ELF-1 (cell line): ENCODE measurements around the gene HNRNPC.
"Not testable (repeated sequence)": the region's sequence is repeated elsewhere in the genome, so short reads cannot be mapped to it uniquely, and the experiment has no call there.

ENCODE experiments used
- DNase-seq: peaks from one replicate; pipeline ENCODE4 v3.0.0-alpha.2; 2016; ENCODE audit warnings: low read depth, low spot score

HNRNPC gene

DNA sequence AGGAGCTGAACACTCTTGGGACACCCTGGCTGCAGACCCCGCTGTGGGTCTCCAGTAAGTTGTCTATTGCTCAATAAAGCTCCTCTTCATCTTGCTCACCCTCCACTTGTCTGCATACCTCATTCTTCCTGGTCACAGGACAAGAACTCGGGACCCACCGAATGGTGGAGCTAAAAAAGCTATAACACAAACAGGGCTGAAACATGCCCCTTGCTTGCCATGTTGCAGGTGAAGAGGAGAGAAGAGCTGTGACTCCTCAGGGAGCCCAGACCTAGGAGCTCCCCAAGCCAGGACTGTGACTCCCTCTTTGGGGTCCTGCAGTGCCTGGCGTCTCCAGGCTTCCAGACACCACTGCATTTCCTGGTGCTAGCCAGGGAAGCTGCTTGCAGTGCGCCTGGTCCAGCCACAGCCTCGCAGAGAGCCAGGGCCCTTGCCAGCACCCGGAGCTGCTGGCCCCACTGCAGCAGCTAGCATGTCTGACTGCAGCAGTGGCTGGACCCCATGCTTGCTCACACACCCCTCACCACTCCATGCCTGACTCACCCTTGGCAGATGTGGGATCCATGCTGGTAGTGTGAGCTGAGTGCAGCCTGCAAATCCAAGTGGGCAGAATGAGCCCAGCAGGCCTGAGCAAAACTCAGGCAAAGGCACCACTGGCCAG is 76.2 kb downstream of the HNRNPC start:
- DNase-seq: peak; percentile 3

DNA sequence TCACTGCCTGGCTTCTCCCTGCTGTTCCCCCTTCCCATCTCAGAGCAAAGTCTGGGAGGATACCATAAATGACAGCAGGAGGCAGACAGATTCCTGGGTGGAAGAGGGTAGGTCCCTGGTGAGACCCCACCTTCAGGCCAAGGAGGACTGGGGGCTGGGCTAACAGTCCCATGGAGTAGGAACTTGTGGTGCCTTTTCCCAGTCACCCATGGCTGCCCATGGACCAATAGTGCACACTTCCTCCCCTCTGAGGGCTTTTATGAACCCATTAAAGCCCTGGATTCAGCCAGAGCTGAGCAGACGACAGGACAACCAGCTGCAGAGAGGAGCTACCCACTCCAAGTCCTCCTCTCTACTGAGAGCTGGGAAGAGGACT is 76.8 kb downstream of the HNRNPC start:
- peak; percentile 4 for DNase-seq

DNA sequence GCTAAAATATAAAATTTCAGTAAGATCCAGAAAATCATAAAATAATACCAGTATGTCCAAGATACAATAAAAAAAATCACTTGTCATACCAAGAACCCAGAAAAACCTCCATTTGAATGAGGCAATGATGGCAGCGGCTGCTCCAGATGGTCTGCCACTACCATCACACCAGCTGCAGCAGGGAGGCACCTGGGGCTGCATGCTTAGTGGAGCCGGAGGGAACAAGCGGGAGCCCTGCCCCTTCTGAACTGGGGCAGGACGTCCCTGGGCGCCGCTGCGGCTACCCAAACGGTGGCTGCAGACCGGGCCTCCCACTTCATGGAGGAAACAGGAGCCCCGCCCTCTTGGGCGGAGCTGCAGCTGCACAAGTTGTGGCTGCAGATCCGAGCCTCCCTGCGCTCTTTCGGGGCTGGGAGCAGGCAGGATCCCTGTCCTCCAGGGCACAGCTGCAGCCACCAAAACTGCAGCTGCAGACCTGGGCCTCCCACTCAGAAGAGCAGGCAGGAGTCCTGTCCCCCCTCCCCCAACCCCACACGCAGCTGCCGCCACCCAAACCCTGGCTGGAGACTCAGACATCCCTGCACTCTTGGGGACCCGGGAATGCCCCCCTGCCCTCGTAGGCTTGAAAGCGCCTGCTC is 77.3 kb downstream of the HNRNPC start:
- DNase-seq: peak; percentile 93

DNA sequence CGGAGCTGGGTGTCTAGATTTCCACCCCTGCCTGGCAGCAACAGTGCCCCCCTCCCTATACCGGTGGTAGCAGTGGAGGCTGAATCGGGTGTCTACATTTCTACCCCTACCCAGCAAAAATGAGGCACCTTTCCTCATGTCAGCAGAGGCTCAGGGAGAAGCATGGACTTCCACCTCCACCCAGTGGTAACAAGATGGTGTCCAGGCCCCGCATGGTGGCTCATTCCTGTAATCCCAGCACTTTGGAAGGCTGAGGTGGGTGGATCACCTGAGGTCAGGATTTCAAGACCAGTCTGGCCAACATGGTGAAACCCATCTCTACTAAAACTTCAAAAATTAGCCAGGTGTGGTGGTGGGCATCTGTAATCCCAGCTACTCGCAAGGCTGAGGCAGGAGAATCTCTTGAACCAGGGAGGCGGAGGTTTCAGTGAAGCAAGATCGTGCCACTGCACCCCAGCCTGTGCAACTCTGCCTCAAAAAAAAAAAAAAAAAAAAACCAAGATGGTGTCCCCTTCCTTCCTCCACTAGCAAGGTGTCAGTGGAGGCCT is 77.9 kb downstream of the HNRNPC start:
- no peak for DNase-seq

DNA sequence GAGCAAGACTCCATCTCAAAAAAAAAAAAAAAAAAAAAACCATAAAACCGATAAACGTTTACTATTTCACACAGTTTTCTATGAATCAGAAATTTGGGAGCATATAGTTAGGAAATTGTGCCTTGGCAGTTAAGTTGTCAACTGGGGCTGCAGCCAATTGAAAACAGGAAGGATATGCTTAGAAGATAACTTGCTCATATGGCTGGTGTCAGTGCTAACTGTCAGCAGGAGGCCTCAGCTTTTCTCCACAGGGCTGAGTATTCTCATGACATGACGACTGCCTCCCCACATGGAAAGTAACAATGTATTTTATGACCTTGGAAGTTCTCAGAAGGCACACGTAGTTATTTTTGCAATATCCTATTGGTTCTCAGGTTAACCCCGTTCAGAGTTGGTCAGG is 83.8 kb downstream of the HNRNPC start:
- DNase-seq: no peak

DNA sequence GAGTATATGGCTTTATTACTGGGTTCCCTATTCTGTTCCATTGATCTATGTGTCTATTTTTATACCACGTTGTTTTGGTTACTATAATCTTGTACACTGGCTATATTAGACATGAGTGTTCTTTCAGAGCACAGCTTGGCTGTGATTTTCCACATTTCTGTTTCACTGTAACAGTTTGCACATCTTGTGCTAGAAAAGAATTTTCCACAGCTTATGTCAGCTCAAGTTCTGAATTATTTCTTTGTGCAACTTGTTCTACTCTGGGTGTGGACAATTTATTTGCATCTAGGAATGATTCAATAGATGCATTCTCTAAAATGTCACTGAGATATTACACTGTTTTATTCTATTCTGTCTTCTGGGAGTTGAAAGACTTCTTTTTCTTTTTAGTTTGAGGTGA is 85.0 kb downstream of the HNRNPC start:
- no peak for DNase-seq

DNA sequence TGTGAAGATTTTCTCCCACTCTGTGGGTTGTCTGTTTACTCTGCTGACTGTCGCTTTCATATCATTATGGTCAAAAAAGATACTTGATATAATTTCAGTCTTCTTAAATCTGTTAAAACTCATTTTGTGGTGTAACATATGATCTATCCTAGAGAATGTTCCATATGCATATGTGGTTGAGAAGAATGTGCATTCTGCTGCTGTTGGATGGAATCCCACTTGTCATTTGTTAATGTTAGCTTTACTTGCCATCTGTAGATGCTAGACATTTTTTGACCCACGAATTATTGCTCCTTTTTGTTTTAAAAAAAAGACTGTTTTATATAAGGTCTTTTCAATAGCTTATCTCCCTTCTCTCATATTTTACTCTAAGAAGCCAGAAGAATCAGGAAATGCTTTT is 87.1 kb downstream of the HNRNPC start:
- no peak for DNase-seq

DNA sequence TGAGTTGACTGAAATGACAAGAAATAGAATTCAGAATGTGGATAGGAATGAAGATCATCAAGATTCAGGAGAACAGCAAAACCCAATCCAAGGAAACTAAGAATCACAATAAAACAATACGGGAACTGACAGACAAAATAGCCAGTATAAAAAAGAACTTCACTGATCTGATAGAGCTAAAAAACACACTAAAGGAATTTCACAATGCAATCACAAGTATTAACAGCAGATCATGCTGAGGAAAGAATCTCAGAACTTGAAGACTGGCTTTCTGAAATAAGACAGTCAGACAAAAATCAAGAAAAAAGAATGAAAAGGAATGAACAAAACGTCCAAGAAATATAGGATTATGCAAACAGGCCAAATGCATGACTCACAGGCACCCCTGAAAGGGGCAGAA is 98.1 kb downstream of the HNRNPC start:
- no peak for DNase-seq

DNA sequence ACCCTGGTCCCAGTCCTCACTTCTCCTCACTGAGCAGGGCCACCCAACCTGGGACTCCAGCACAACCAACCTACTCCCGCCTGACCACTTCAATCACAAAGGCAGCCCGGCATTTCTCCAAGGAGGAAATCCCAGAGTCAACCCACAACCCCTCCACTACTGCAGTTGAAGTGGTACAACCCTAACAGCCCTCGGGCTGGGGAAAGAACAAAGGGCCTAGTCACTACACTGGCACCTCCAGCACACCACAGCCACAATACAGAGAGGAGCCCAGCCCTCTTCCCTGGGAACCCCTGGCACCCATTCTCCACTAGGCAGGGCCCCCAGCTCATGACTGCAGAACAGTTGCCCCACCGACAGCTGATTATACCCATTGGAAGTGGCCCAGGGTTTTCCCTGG is 99.7 kb downstream of the HNRNPC start:
- no peak for DNase-seq

DNA sequence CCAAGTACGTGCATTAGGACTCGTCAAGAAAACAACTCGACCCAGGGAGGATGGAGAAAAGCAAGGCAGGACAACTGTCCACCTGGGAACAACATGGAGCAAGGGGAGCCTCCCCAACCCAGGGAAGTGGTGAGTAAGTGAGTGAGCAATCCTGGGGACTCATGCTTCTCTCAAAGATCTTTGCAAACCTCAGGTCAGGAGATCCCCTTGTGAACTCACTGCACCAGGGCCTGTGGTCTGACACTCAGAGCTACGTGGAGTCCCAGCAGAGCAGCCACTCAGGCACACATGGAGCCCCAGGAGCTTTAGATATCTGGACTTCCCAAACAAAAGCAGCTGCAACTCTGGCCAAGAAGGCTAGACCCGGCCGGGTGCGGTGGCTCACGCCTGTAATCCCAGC is 101.2 kb downstream of the HNRNPC start:
- no peak for DNase-seq

DNA sequence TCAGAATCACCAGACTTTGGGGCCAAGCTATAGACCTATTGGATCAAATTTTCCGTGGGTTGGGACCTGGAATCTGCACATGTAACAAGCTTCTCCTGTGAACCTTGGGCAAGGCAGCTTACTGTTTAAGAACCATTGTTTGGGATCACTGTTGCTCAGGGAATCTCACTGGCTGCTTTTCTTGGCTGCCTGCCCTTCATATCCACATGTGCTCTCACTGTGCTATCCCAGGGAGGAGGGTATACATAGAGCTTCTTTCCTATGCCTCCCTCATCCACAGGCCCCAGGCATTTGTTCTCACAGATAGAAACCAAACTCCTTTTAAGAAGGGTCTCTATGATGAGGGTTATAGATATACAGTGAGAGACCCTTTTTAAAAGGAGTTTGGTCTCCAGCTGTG is 103.6 kb downstream of the HNRNPC start:
- not testable (repeated sequence) for DNase-seq

DNA sequence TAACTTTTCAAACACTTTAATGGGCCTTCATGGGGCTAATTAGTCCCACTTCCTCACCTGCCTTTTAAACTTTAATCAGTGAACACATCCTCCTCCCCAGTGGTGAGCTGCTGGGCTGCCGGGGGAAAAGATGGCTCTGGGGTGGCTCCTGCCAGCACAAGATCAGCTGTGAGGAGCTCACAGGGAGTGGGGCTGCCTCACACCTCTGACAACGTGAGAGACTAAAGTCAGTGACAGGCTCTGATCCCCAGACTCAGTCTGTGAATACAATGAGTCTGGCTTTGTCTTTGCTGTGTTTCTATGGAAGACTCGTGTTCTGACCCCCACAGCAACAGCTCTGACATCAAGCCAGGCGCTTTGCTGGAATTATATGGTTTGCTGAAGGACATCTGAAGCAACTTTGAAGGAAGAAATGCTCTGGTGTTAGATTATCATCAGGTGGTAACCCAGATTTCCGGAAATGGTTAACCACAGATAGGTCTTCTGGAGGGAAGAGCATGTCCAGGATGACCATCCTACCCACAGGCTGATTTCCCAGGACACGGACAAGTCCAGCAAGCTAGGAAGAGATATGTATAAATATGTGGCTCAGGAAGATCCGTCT is 104.1 kb downstream of the HNRNPC start:
- DNase-seq: not testable (repeated sequence)

DNA sequence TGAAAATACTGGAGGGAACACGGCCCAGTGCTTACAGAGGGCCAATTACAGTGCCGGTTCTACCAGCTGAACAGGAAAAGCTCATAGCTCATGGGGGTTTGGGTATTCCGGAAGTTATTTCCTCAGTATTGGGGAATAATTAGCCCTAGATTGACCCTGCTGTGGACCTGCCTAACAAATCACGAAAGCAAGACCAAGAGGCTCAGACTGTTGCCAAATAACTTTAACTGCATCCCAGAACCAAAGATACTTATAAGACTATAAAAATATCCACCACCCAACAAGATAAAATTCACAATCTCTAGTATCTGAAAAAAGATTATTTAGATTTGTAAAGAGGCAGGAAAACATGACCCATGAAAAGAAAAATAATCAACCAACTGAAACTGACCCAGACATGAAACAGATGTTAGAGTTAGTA is 105.4 kb downstream of the HNRNPC start:
- peak; percentile 42 for DNase-seq

DNA sequence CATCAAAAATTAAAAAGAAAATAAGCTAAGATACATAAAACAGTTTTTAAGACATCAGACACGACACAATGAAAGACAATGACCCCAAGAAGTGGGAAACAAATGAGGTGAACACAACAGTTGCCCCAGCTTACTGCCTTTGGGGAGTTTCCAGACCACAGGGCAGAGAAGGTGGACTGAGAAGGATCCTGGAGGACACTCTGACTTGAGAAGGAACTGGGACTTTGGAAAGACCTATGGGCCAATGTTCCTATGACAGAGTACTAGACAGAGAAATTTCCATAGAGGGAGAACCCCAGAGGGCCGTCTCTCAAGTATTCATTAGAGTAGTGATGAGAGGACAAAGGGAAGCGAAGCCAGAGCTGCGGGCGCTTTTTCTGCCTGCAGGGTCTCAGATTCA is 107.2 kb downstream of the HNRNPC start:
- no peak for DNase-seq

DNA sequence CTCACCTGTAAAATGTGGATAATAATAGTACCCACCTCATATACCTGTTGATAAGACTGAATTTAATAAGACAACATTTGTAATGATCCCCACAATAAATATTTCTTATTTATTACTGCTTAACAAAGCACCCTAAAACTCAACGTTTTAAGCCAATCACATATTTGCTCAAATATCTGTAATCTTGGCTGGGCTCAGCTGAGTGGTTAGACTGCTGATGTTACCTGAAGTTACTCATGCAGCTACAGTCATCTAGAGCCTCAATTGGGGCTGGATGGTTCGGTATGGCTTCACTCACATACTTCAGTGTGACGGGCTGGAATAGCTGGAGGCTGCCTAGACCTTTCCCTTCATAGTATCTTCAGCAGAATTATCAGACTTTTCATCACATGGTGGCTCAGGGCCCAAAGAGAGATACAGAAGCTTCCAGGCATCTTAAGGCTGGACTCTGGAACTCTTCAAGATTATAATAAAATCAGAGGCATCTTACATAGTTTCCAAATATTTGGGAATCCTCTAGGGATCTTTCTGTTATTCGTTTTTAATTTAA is 109.1 kb downstream of the HNRNPC start:
- no peak for DNase-seq
